ENCODE measurements around the gene RSRP1.

The RSRP1 gene

DNA sequence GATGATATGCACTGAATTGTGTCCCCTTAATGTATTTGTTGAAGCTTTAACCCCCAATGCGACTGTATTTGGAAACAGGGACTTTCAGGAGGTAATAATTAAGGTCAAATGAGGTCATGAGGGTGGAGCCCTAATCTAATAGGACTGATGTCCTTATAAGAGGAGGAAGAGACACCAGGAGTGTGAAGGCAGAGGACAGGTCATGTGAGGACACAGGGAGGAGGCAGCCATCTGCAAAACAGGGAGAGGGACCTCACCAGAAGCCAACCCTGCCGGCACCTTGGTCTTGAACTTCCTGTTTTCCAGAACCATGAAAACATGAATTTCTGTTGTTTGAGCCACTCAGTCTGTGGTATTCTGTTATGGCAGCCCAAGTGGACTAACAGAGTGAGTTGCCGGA lies 30.2 kb downstream of the RSRP1 start:
- DNase-seq: no peak

DNA sequence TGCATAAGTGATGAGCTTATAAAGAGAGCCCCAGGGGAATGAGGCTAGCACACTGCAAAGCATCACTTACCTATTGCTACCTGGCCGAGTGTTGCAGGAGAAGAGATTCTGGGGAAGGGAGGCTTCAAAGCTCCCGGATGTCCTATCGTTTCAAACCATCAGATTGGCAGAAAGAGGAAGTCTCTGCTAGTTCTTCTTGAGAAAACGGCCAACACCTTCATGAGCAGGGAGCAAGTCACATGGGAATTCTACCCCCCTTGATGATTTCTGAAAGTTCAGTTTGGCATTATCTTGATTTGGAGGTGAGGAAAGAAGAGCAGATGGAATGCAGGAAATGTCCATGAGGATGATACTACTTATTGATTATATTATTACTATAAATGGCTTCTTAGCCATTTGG lies 31.1 kb downstream of the RSRP1 start:
- no peak for DNase-seq

DNA sequence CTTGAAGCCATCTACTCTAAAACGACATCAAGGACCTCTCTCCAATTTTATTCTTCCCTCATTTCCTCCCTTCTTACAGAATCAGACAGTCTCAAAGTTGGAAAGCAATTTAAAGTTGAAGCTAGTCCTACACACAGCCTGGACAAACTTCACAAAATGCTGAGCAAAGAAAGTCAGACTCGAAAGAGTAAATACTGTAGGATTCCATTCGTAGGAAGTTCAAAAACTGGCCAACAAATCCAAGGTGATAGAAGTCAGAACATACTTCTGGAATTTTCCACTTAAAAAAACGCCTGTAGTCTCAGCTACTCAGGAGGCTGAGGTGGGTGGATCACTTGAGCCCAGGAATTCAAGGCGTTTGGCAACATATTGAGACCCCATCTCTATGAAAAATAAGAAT lies 34.5 kb downstream of the RSRP1 start:
- no peak for DNase-seq

DNA sequence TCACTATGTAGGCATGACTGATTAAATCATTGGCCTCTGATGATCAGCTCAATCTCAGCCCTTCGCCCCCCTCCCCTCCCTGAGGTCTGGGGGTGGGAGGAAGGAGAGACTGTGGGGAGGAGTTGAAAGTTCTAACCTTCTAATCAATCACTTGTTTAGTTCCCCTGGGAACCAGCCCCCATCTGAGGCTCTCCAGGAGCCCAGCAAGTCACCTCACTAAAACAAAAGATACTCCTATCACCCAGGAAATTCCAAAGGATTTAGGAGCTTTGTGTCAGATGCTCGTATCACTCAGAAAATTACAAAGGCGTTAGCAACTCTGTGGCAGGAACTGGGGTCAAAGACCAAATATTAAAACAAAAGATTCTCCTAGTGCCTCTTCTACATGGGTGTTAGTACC lies 36.5 kb downstream of the RSRP1 start:
- DNase-seq: no peak

DNA sequence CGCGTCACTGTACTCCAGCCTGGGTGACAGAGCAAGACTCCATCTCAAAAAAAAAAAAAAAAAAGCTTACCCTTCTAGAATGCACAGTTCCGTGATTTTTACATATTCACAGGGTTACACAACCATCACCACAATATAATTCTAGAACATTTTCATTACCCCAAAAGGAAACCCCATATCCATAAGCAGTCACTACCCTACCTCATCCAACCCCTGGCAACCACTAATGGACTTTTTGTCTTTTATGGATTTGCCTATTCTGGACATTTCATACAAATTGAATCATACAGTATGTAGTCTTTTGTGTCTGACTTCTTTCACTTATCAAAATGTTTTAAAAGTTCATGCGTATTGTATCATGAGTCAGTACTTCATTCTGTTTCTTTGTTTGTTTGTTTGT lies 37.7 kb downstream of the RSRP1 start:
- DNase-seq: no peak

DNA sequence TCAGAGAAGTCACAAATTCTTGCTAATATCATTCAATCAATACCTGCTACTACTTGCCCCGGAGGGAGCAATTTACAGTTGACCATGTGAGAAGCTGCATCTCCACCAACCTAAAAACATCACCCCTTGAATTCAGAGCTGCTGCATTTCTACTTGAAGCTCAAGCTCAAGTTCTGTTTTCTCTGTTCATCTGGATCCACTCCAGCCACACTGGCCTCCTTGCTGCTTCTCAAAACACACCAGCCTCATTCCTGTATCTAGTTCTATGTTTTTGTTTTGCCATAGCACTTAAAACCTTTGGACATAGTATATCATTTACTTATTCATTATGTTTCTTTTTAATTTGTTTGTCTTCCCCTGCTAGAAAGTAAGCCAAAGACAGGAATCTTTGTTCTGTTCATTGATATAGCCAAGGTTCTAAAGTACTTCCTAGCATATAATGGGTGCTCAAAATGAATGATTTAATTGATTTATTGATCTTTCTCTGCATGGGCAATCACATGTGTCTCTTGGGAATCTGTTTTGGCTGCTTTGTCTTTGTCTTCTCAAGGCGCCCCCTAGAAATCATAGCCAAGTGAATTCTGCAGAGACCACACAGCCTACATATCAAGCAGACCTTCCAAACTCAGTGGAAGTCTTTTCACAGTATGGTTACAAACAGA lies 38.6 kb downstream of the RSRP1 start:
- DNase-seq: no peak

DNA sequence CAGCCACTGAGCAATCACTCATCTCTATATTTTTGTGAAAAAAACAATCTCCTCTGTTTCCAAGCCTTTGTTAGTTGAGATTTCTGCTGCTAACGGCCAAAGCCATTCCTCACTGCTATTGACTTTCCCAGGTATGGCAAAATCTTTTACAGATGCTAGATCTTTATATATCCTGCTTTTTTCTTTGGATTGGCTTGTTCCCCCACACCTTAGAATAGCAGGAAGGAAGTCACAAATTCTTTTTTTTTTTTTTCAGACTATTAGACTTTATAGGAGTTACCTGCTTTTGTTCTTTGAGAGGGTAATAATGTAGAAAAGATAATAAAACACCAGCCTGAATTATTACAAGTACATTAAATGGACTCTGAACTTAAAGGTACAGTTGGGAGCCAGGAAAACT lies 39.2 kb downstream of the RSRP1 start:
- DNase-seq: no peak

DNA sequence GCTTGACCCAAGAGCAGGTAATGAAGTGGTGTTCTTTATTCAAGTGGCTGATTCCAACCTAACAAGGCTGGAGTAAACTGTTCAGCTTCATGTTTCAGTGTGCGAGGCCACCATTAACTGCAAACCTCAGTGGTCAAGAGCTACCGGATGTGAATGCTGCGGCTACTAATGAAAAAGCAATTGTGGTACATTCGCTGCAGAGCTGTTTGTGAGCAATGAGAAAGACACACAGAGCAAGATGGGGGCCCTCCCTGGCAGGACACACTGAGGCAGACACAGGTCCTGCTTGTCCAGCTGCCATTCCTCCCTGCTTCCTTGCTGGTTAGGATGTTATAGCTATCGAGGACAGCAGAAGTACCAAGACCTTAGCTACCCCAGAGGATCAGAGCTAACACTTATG lies 41.1 kb downstream of the RSRP1 start:
- DNase-seq: no peak

DNA sequence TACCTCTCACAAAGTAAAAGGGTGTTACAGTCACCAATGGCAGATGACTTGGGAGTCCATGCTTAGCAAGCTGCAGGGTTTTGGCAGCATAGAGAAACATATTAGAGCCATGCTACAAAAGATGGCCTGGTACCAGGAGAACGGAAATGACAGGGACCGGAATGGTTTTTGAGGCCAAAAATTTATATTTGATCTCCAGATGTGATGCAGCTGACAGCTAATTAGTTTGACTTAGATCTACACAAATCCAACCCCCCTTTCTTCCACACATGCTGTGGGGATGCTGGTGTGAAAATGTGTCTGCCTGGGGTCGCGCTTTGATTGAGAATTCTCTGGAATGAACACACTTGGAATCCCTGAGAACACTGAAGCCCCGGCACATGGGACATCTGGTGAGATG lies 41.5 kb downstream of the RSRP1 start:
- DNase-seq: no peak

DNA sequence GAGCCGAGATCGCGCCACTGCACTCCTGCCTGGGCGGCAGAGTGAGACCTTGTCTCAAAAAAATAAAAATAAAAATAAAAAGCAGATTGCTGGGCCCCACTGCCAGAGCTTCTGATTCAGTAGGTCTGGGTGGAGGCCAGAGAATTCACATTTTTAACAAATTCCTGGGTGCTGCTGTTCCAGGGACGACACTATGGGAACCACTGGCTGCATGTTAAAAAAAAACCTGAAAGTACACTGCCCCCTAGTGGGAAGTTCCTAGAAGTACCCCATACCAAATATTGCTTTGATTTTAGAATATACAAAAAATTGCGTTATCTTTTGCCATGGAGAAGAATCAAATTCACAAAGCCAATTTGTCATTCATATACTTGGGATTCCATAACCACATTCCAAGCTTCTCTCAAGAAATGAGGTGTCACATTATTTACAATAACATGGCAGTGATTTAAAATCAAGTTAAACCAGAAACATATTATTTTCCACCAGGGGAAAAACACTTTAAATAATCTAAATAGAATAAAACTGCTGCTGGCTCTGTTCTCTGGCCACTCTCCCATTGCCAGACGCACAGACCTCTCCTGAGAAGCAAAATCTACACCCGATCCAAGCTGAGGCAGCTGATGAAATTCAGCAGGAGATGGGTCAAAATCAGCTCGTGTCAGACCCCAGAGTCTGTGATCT lies 42.3 kb downstream of the RSRP1 start:
- DNase-seq: peak; percentile 54

DNA sequence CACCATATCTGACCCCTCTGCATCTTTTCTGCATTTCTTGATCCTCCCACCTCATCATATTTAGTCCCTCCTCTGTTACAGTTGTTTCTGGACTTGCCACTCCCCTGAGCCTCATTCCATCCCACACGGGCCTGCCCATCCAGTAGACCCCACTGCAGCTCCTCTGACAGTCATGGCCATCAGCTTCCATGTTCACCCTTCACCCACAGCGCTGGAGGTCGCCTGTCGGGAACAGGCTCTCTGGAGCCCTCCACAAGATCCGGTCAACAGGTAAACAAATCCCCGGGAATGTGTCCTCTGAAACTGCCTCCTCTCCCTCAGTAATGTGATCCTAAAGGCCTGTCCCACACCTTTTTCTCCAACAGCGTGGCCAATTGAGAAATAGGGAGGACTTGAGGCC lies 46.2 kb downstream of the RSRP1 start:
- no peak for DNase-seq

DNA sequence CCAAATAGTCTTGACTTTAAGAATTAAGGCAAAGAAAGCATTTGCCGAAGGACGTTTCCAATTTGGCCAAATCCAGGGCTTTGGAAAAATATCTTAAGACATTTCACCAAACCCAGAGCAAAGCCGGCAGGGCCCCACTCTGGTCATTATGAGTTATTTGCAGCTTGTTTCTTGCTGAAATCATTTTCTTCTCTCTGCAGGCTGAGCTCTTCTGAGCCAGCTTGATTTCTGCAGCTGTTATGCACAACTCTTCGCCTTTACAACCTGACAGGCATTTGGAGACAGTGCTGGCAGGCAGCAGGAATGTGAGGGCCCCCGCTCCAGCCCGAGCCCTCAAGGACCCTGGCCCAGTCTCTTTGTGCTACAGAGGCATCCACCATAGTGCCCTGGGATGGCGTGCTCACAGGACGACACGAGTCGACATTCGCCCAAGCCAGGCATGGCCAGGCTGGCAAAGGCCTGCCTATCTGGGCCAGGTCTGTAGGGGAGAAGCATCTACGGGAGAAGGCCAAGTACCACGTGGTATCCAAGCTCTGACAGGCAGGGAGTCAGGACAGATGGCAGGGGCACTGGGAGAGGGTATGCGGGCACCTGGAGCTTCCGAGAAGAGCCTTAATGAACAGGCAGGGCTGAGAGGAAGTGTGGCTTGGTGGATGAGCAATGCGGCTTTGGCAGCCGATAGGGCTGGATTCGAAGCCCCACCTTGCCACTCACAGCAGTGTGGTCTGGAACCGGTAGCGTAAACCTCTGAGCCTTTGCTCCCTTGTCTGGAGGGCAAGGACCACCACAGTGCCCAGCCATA lies 47.2 kb downstream of the RSRP1 start:
- DNase-seq: no peak

DNA sequence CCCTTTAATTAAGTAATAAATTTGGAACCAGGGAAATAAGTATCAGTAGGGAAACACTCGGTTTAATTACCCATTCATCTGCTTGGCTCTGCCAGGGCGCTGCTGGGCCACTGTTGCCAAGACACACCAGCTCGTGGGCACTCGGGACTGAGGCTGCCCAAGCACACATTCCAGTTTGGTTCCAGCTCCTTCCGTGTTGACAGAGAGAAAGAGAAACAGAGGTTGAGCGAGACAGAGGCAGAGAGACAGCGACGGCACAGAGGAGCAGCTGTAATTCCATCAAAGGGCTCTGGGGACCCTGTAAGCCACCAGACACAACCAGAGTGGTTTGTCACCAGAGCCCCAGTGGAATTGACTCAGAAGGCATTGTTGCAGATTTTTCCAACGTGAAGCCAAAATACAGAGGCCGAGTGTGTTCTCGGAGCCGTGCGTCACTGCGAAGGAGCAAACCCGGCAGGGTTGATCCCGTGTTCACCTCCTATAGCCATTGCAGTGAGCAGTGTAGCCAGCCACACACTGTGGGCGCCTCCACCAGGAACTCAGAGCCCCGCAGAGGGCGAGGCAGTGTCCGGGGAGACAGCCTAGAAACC lies 48.5 kb downstream of the RSRP1 start:
- DNase-seq: no peak

DNA sequence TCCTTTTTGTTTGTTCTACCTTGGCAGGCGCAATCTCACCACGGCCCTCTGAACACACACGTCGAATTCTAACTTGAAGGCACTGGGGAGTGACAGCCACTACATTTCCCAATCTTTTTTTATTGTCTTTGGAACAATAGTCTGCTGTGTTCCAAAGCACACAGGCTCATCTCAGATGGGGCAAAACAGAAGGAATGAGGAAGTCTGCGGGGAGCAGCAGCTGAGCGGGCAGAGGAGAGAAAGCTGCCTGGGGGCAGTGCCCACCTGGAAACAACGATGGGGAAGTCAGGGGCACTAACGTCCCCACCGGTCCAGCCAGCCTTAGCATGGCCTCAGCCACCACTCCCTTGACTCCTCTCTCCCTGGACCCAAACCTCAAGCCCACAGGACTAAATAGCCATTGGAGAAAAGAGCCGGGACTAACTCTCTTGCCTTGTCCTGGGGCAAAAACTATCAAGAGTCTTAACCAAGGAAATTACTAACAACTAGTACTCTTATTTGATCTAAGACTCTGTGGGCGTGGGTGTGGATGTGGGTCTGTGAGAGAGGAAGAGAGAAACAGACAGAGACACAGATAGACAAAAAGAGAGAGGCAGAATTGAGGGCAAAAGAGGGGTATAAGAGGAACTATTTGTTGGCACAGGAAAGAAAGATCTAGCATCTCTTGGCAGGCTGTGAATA lies 49.1 kb downstream of the RSRP1 start:
- no peak for DNase-seq

DNA sequence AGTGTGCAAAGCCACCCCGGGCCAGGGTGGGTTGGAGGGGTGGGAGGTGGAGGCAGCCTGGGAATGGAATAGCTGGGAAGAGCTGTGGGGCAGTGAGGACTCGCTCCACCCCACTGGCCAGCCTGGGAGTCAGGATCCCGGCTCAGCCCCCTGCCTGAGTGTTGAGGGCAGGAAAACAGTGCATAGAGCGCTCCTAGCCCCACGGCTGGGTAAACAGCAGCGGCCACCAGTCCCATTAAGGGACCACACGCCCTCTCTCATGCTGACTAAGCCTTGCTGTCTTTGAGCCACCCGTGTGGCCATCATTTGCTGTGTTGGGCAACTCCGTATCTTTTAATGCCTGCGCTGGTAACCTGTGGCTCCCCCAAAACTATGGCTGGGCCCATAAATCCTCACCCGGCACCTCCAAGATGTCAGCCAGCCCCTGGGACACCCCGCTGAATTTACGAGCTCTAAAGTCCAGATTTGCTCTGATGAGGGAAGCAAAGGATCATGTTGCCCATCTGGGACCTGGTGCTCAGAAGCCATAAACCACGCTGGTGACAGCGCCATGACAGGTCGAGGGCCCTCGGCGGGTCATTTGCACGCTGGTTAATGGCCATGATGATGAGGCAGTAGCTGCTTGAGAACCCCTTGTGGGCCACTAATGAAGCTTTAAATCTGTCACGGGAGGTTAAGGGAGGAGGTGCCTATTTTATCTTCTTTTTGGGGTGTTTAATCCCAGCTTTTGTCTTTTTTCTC lies 49.8 kb downstream of the RSRP1 start:
- no peak for DNase-seq

DNA sequence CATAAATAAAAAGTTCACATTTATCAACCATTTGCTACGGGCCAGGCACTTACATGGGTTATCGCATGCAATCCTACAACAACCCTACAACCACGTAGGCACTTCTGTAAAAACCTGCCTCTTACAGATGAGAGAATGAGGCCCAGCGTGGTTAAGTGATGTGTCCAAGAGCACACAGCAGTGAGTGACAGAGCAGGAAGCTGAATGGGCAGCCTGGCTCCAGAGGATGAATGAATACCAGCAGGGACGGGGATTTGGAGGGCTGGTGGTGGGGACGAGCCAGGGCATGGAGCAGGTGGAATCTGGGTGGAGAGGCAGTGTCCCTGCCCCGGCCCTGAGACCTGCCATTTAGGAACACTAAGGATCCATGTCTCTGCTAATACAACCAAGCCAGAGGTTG lies 50.4 kb downstream of the RSRP1 start:
- DNase-seq: no peak

DNA sequence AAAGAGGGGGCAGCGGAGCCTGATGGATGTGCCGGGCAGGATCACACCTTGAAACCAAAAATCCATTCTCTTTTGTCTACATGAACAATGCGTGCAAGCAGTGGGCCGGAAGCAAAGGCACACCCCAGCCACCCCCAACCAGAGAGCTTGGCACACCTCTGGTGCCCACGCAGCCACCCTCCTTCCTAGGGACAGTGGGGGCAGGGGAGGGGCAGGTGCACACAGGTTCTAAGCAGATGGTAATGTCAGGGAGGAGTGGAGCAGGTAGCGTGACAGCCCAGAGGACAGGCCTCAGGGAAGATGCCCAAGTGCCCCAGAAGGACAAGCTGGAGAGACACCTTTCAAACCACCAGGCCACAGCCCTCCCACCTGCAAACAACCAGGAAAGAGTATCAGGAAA lies 51.4 kb downstream of the RSRP1 start:
- DNase-seq: no peak

DNA sequence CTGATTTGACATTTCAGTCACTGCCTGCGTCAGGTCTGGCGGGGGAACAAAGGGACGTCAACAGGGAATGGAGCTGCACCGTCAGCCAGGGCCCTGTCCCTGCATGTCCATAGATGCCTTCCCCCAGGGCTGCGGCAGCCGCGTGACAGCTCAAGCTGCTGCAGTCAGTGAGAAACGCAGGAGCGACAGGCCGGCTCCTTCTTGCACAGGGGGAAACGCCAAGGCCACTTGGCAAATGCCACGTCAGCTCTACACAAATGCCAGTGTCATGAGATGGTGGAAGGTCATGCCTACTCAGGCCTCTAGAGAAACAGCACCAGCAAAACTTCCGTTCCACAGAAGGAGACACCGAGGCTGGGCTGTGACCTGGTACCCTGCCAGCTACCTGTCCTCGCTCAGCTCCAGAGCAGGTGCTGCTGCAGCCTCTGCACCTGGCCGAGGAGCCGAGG lies 52.7 kb downstream of the RSRP1 start:
- DNase-seq: no peak

DNA sequence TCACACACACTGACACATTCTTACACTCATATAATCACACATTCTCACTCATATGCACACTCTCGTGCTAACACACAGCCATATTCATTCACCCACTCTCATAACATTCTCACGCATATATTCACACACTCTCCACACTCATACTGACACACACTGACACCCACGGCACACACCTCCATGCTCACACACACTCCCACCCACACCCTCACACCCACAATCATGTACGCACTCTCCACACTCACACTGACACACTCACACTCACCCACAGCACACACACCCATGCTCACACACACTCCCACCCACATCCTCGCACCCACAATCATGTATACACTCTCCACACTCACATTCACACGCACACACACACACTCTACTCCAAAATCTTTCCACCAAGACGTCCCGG lies 53.2 kb downstream of the RSRP1 start:
- no peak for DNase-seq

DNA sequence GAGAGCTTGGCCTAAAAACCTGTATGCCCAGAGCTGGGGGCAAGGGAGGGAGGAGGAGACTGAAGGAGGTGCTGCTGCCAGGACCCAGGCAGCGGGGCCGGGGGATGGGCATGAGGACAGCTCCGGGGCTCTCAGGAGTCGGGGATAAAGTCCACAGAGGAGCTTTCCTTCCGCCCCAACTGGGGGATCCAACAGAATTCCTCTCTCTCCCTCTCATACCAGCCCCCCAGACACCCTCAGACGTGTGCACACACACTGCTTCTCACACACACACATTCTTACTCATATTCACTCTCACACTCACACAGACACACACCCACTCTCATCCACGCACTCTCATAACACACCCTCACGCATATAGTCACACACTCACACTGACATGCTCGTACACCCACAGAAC lies 54.0 kb downstream of the RSRP1 start:
- DNase-seq: no peak
